ENCODE results near the gene BLM. TPM values are rescaled to one million over a fixed set of nuclear protein-coding genes. Genes with fewer than 3 reads are reported as not detected.

Gene BLM
- total and polyA plus RNA-seq, 4 donors, result 2.2 to 8.7 (median 3.8) TPM

DNA sequence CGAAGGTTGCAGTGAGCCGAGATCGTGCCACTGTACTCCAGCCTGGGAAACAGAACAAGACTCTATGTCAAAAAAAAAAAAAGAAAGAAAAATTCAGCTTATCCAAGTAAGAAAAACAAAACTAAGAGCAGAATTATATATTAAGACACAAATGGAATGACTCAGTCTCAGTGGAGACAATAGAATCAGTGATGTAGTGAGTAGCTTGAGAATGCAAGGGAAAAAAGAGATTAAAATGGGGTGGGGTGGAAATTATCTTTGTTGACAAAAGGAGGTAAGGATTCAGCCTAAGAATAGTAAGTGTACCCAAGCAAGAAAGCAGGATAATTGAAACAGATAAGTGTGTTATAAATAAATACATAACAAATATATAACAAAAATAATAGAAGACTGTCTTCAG is 70.7 kb downstream of the BLM start:
- Histone ChIP-seq H3K9ac (ENCODE audit: insufficient read depth in 1 of 2, low read length in 2 of 2) (no peak overlapping the region), H3K4me3 (no peak overlapping the region), H3K27ac (ENCODE audit: low read depth in 1 of 2, low read length in 1 of 2) (no peak overlapping the region), H3K36me3 (ENCODE audit: control insufficient read depth in 4 of 4, insufficient read depth in 4 of 4, low read length in 4 of 4) (peaks cover 0 to 2% (median 0%) of the 10 kb centered on the region in 4 donors), H3K9me3 (ENCODE audit: control insufficient read depth in 4 of 4, insufficient read depth in 3 of 4, low read length in 3 of 4) (no peaks in the 10 kb centered on the region), H3K4me1 (ENCODE audit: control insufficient read depth in 5 of 5, insufficient read depth in 5 of 5, low read length in 5 of 5) (peaks cover 0 to 2% (median 0%) of the 10 kb centered on the region in 5 donors), H3K27me3 (ENCODE audit: control insufficient read depth in 3 of 3, insufficient read depth in 3 of 3, low read length in 2 of 3) (no peaks in the 10 kb centered on the region)
- DNase-seq, result no peak
- TF ChIP-seq CTCF (IDR thresholded peaks at IDR 0.05; ENCODE audit: control extremely low read depth, extremely low read depth), result no peak
- 97% methylated on average over 3 of the region's 3 CpGs for WGBS, 2 donors
- ATAC-seq (ENCODE audit: insufficient read depth, low FRiP score), result no peak

- DNase-seq (no peak), ATAC-seq (ENCODE audit: insufficient read depth, low FRiP score) (no peak)
- no peaks in the 10 kb centered on the region for H3K27me3 ChIP-seq (ENCODE audit: control insufficient read depth in 3 of 3, insufficient read depth in 3 of 3, low read length in 2 of 3)
- H3K9ac ChIP-seq (ENCODE audit: insufficient read depth in 1 of 2, low read length in 2 of 2), result no peak overlapping the region
- H3K4me3 ChIP-seq, result no peak overlapping the region
- WGBS, 2 donors, result 87 to 92% methylated on average over 5 of the region's 5 CpGs
- no peaks in the 10 kb centered on the region for H3K9me3 ChIP-seq (ENCODE audit: control insufficient read depth in 4 of 4, insufficient read depth in 3 of 4, low read length in 3 of 4)
- peaks cover 0 to 2% (median 0%) of the 10 kb centered on the region in 4 donors for H3K36me3 ChIP-seq (ENCODE audit: control insufficient read depth in 4 of 4, insufficient read depth in 4 of 4, low read length in 4 of 4)
- TF ChIP-seq CTCF (IDR thresholded peaks at IDR 0.05; ENCODE audit: control extremely low read depth, extremely low read depth), result no peak
- H3K27ac ChIP-seq (ENCODE audit: low read depth in 1 of 2, low read length in 1 of 2), result no peak overlapping the region
- peaks cover 0 to 1% (median 0%) of the 10 kb centered on the region in 5 donors for H3K4me1 ChIP-seq (ENCODE audit: control insufficient read depth in 5 of 5, insufficient read depth in 5 of 5, low read length in 5 of 5)
Observed at GRCh38 chr15:90789462-90789861, 72.3 kb downstream of the BLM start.

- ATAC-seq (ENCODE audit: insufficient read depth, low FRiP score) (no peak), DNase-seq (no peak)
- WGBS, 2 donors, result 70 to 86% methylated on average over 3 of the region's 3 CpGs
Observed at GRCh38 chr15:90790057-90790456, 72.9 kb downstream of the BLM start.

More at GRCh38 chr15:90790057-90790456, 72.9 kb downstream of the BLM start:
- no peaks in the 10 kb centered on the region for H3K4me1 ChIP-seq (ENCODE audit: control insufficient read depth in 5 of 5, insufficient read depth in 5 of 5, low read length in 5 of 5)
- no peak overlapping the region for H3K9ac ChIP-seq (ENCODE audit: insufficient read depth in 1 of 2, low read length in 2 of 2)
- H3K27me3 ChIP-seq (ENCODE audit: control insufficient read depth in 3 of 3, insufficient read depth in 3 of 3, low read length in 2 of 3), result no peaks in the 10 kb centered on the region
- no peaks in the 10 kb centered on the region for H3K9me3 ChIP-seq (ENCODE audit: control insufficient read depth in 4 of 4, insufficient read depth in 3 of 4, low read length in 3 of 4)
- H3K4me3 ChIP-seq, result no peak overlapping the region
- H3K36me3 ChIP-seq (ENCODE audit: control insufficient read depth in 4 of 4, insufficient read depth in 4 of 4, low read length in 4 of 4), result peaks cover 0 to 2% (median 0%) of the 10 kb centered on the region in 4 donors
- no peak overlapping the region for H3K27ac ChIP-seq (ENCODE audit: low read depth in 1 of 2, low read length in 1 of 2)
- no peak for TF ChIP-seq CTCF (IDR thresholded peaks at IDR 0.05; ENCODE audit: control extremely low read depth, extremely low read depth)

All from lung (tissue), 12 donors.